Measurements from ENCODE around the gene HDAC4. TPM values are rescaled to one million over a fixed set of nuclear protein-coding genes. Genes with fewer than 3 reads are reported as not detected.

HDAC4 gene
- total RNA-seq, 1 experiment from 2014 or later, result 32.0 TPM

- peak overlapping the region in 1 of 3 experiments; percentile 74; a peak in 1 of 7 replicates for H3K27ac Mint-ChIP-seq
- Histone ChIP-seq H3K27ac (ENCODE audit: insufficient read length, low read depth, low read length) (no peak overlapping the region), H2BK15ac (ENCODE audit: low read depth, low read length) (no peak overlapping the region), H3K4ac (ENCODE audit: low read depth, low read length) (no peak overlapping the region), H2AK5ac (ENCODE audit: insufficient read length, low read length) (no peak overlapping the region), H4K20me1 (ENCODE audit: control insufficient read depth, insufficient read depth, insufficient read length) (no peaks in the 10 kb centered on the region), H2BK120ac (ENCODE audit: low read depth, low read length, poor library complexity, severe bottlenecking) (no peak overlapping the region), H3T11ph (ENCODE audit: low read length) (no peak overlapping the region), H3K18ac (ENCODE audit: insufficient read length, low read depth, low read length) (no peak overlapping the region), H3K23ac (ENCODE audit: insufficient read length, low read depth, low read length) (no peak overlapping the region), H3K56ac (ENCODE audit: insufficient read length, low read depth, low read length) (no peak overlapping the region), H2BK20ac (ENCODE audit: low read depth, low read length, poor library complexity, severe bottlenecking) (no peak overlapping the region), H4K91ac (ENCODE audit: insufficient read length, low read depth, low read length) (no peak overlapping the region), H3K14ac (ENCODE audit: insufficient read depth, low read length) (no peak overlapping the region), H4K5ac (ENCODE audit: insufficient read length, low read depth, low read length) (no peak overlapping the region), H3K27me3 (ENCODE audit: insufficient read depth, low read length) (no peaks in the 10 kb centered on the region), H3K9ac (ENCODE audit: extremely low read depth, insufficient read length, low read length) (no peak overlapping the region), H3K4me1 (ENCODE audit: insufficient read depth, low read length) (no peaks in the 10 kb centered on the region; the same call in 1 of the 2 replicates), H3K79me1 (ENCODE audit: insufficient read depth, low read depth, low read length, poor library complexity, severe bottlenecking) (peaks cover 3% of the 10 kb centered on the region), H3K4me2 (ENCODE audit: insufficient read depth, insufficient read length, low read length) (no peak overlapping the region), H3K9me3 (ENCODE audit: control insufficient read depth, low read depth, low read length) (no peaks in the 10 kb centered on the region), H3K23me2 (ENCODE audit: insufficient read length, low read depth, low read length, poor library complexity, severe bottlenecking) (no peaks in the 10 kb centered on the region), H4K8ac (replicated peaks; ENCODE audit: insufficient read length, low read depth, low read length) (no peak overlapping the region), H3K79me2 (ENCODE audit: insufficient read depth, low read length) (peaks cover 1% of the 10 kb centered on the region; the same call in 1 of the 2 replicates), H2AFZ (ENCODE audit: low read length) (no peak overlapping the region), H2BK5ac (ENCODE audit: insufficient read length, low read length) (no peak overlapping the region), H2BK12ac (ENCODE audit: insufficient read length, low read depth, low read length) (no peak overlapping the region)
- no CpG with 5 or more reads among the region's 11 CpGs for WGBS (ENCODE audit: extremely low coverage, insufficient read length, low lambda C conversion rate)
- DNase-seq, result no peak
- peaks cover 25 to 46% of the 10 kb centered on the region in 2 experiments for H3K4me1 Mint-ChIP-seq
- H3K36me3 Mint-ChIP-seq (ENCODE audit: insufficient read depth in 1 of 3, low read depth in 3 of 3), result no peaks in the 10 kb centered on the region
- no peaks in the 10 kb centered on the region; a peak in 1 of 5 replicates for H3K9me3 Mint-ChIP-seq
- TF ChIP-seq, protein P1, sequence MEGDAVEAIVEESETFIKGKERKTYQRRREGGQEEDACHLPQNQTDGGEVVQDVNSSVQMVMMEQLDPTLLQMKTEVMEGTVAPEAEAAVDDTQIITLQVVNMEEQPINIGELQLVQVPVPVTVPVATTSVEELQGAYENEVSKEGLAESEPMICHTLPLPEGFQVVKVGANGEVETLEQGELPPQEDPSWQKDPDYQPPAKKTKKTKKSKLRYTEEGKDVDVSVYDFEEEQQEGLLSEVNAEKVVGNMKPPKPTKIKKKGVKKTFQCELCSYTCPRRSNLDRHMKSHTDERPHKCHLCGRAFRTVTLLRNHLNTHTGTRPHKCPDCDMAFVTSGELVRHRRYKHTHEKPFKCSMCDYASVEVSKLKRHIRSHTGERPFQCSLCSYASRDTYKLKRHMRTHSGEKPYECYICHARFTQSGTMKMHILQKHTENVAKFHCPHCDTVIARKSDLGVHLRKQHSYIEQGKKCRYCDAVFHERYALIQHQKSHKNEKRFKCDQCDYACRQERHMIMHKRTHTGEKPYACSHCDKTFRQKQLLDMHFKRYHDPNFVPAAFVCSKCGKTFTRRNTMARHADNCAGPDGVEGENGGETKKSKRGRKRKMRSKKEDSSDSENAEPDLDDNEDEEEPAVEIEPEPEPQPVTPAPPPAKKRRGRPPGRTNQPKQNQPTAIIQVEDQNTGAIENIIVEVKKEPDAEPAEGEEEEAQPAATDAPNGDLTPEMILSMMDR (conservative IDR thresholded peaks at IDR 0.05), result no peak
- H3K27me3 Mint-ChIP-seq (ENCODE audit: low read depth), result no peaks in the 10 kb centered on the region
- no peak overlapping the region for H3K4me3 Mint-ChIP-seq
These were observed 171.1 kb downstream of the HDAC4 start for GRCh38 chr2:239229545-239230279.
